ENCODE data around the gene KIAA0930.
"Not testable (repeated sequence)": the region's sequence is repeated elsewhere in the genome, so short reads cannot be mapped to it uniquely, and the experiment has no call there.

Gene KIAA0930

DNA sequence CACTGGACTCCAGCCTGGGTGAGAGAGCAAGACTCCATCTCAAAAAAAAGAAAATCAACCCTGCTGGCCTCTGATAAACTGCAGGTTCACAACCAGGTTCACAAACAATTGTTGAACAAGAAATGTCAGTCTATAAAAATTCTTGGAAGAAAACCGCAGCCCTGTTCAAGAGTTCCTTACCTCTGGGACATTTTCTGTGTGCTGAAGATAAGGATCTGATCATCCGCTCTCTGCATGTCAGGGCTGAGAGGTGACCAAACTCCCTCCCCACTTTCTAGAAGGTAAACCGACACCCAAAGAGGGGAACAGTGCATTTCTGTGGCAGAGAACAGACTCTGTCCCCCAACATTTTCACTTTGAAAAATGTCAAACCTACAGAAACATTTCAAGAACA lies 39.9 kb upstream of the KIAA0930 start:
- CTCF ChIA-PET = interaction anchor here (1.2 kb wide), 1 partner anchor 8 kb away, joined by 3 read pairs; no protein-coding TSS in a partner anchor
- POLR2A ChIA-PET = no interaction called here
- no peak for DNase-seq (ENCODE audit: extremely low spot score)
- TF ChIP-seq, protein P1, sequence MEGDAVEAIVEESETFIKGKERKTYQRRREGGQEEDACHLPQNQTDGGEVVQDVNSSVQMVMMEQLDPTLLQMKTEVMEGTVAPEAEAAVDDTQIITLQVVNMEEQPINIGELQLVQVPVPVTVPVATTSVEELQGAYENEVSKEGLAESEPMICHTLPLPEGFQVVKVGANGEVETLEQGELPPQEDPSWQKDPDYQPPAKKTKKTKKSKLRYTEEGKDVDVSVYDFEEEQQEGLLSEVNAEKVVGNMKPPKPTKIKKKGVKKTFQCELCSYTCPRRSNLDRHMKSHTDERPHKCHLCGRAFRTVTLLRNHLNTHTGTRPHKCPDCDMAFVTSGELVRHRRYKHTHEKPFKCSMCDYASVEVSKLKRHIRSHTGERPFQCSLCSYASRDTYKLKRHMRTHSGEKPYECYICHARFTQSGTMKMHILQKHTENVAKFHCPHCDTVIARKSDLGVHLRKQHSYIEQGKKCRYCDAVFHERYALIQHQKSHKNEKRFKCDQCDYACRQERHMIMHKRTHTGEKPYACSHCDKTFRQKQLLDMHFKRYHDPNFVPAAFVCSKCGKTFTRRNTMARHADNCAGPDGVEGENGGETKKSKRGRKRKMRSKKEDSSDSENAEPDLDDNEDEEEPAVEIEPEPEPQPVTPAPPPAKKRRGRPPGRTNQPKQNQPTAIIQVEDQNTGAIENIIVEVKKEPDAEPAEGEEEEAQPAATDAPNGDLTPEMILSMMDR (IDR thresholded peaks at IDR 0.05; ENCODE audit: control extremely low read depth, extremely low read depth, low read depth, missing control alignments) = no peak

DNA sequence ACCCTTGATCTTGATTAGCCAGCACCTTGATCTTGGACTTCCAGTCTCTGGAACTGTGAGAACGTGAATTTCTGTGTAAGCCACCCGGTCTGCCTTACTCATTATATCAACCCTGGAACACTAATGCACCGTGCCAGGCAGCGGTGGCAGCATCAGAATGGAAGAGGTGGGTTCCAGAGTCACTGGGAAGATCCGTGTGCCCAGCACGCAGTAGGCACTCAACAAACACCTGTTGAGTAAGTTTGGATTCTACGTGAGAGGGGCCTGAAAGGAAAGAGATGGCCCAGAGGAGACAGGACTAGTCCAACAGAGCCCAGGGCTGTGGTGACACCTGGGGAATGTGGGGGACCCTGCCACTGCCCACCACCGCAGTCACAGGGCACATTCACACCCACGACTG lies 37.4 kb upstream of the KIAA0930 start:
- ChIA-PET CTCF (no interaction called here), POLR2A (no interaction called here)
- TF ChIP-seq, protein P1 (IDR thresholded peaks at IDR 0.05; ENCODE audit: control extremely low read depth, extremely low read depth, low read depth, missing control alignments) = no peak
- DNase-seq (ENCODE audit: extremely low spot score) = no peak

GRCh38 chr22:45277720-45278119 lies 37.0 kb upstream of the KIAA0930 start:
- POLR2A ChIA-PET, CTCF ChIA-PET: not testable (repeated sequence)

GRCh38 chr22:45276507-45277105 lies 35.9 kb upstream of the KIAA0930 start:
- POLR2A ChIA-PET = no interaction called here
- no peak for DNase-seq (ENCODE audit: extremely low spot score)
- TF ChIP-seq, protein P1 (IDR thresholded peaks at IDR 0.05; ENCODE audit: control extremely low read depth, extremely low read depth, low read depth, missing control alignments) = no peak
- CTCF ChIA-PET = no interaction called here

More at GRCh38 chr22:45277720-45278119, 37.0 kb upstream of the KIAA0930 start:
- DNase-seq (ENCODE audit: extremely low spot score) = not testable (repeated sequence)

DNA sequence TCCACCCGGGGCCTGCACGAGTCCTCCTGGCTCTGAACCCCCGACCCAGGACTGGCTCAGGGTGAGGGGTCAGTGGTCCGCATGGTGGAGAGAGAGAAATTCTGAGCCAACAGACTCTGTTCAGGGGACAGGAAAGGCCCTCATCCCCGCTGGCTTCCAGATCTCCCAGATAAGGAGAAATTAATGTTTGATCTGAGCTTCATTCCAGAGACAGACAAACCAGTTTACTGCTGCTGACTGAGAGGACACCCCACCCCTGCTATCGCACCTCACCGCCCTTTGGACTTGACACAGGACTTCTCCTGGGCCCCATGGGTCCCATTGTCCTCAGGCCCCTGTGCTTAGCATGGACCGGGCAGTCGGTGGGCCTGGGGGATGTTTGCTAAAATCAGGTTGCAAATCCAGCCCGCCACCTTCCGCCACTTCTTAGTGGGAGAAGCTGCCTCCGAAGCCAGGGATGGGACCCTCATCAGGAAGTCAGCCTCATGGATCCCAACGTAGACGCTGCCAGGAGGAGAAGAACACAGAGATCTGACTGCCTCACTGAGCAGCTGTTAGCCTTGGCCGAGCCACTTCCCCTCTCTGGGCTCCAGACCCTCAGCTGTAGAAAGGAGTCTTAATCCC lies 32.9 kb upstream of the KIAA0930 start:
- POLR2A ChIA-PET = no interaction called here
- CTCF ChIA-PET = interaction anchor here (1.0 to 1.6 kb wide), 3 partner anchors 24 to 163 kb away, joined by 3 to 5 read pairs (median 3); no protein-coding TSS in a partner anchor
- TF ChIP-seq, protein P1 (IDR thresholded peaks at IDR 0.05; ENCODE audit: control extremely low read depth, extremely low read depth, low read depth, missing control alignments) = no peak
- DNase-seq (ENCODE audit: extremely low spot score) = no peak

DNA sequence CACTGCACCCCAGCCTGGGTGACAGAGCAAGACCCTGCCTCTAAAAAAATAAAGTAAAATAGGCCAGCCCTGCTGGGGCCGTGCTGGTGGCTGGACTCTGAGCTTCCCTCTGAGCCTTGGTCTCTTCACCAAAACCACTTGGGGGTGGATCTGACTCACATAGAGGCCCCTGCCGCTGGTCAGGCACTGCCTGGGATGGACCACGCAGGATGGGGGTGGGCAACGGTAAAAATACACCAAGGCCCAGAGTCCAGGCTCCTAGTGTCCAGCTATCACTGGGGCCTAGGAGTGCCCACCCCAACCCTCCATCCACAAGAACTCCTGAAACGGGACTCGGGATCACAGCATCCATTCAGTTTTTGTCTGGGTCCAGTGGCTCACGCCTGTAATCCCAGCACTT lies 31.8 kb upstream of the KIAA0930 start:
- ChIA-PET POLR2A (no interaction called here), CTCF (interaction anchor here (0.7 to 1.4 kb wide), 6 partner anchors 9 to 162 kb away, joined by 3 to 4 read pairs (median 3); no protein-coding TSS in a partner anchor)
- no peak for DNase-seq (ENCODE audit: extremely low spot score)
- TF ChIP-seq, protein P1 (IDR thresholded peaks at IDR 0.05; ENCODE audit: control extremely low read depth, extremely low read depth, low read depth, missing control alignments) = no peak

DNA sequence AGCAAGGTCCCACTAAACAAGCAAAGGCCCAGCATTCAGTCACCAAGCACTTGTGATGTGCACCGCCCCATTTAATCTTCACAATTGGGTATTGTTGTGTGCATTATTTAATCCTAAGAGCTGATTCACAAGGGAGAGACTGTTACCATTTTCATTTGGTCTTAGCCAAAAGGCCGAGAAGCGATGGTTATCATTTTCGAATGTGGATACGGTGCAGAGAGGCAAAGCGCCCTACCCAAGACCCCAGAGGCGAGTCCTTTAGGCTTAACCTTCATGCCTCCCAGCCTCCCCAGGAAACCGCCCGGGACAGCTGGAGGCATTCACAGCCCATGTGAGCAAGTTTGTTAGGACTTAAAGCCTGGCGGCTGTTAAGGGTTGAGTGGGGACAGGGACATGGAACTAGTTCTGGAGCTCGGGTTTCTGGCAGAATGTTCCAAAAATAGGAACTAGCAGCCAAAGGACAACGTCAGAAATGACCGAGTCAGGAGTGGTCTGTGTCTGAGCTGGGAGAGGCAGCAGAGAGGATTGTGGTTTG lies 31.0 kb upstream of the KIAA0930 start:
- TF ChIP-seq, protein P1 (IDR thresholded peaks at IDR 0.05; ENCODE audit: control extremely low read depth, extremely low read depth, low read depth, missing control alignments) = no peak
- POLR2A ChIA-PET = no interaction called here
- DNase-seq (ENCODE audit: extremely low spot score) = no peak
- CTCF ChIA-PET = interaction anchor here (0.7 to 1.5 kb wide), 9 partner anchors 8 to 724 kb away, joined by 3 to 4 read pairs (median 3); no protein-coding TSS in a partner anchor
